ENCODE data around the gene KLHL36. TPM values are rescaled to one million over a fixed set of nuclear protein-coding genes. Genes with fewer than 3 reads are reported as not detected.

KLHL36 gene
- total RNA-seq, 1 experiment from 2014 or later: 36.7 TPM

DNA sequence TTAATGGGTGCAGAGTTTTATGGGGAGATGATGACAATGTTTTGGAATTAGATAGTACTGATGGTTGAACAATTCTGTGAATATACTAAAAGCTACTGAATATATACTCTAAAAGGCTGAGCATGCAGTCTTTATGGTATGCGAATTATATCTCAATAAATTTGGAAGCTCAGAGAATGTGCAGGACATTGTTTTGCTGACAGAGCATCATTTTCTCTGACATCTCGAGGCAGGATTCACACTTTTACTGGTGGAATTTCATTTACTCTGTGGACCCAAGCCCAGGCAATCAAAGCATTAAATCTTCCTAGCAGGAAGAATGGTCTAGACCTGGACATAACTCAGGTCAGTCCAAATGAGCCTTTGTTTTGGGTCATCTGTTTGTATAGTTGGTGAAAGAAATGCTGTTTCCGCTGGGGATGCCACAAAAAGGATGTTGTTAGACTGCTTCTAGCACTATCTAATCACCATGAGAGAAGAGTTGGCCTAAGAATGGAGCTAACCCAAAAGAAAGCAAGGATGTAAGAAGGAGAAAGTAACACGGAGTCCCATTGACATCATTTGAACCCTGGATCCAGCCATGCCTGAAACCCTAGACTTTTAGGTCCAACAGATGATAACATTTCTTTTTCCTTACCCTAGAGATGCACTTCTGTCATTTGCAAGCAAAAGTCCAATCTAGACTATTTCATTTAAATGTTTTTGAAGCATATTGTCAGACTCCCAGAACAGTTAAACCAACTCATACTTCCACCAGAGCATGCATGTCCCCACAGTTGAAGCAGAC lies 32.7 kb downstream of the KLHL36 start:
- no peak overlapping the region for H3K14ac ChIP-seq (ENCODE audit: insufficient read depth, low read length)
- H2BK5ac ChIP-seq (ENCODE audit: insufficient read length, low read length): no peak overlapping the region
- no peak overlapping the region for H3K27ac ChIP-seq (ENCODE audit: insufficient read length, low read depth, low read length)
- H2AK5ac ChIP-seq (ENCODE audit: insufficient read length, low read length): no peak overlapping the region
- H4K20me1 ChIP-seq (ENCODE audit: control insufficient read depth, insufficient read depth, insufficient read length): no peaks in the 10 kb centered on the region
- H3K27ac Mint-ChIP-seq: no peak overlapping the region
- H3K56ac ChIP-seq (ENCODE audit: insufficient read length, low read depth, low read length): no peak overlapping the region
- no peak overlapping the region for H4K8ac ChIP-seq (replicated peaks; ENCODE audit: insufficient read length, low read depth, low read length)
- no peak overlapping the region for H2BK15ac ChIP-seq (ENCODE audit: low read depth, low read length)
- no peaks in the 10 kb centered on the region for H3K9me3 ChIP-seq (ENCODE audit: control insufficient read depth, low read depth, low read length)
- H3K4me1 Mint-ChIP-seq: peaks cover 35 to 44% of the 10 kb centered on the region in 2 experiments
- no peak overlapping the region for H3T11ph ChIP-seq (ENCODE audit: low read length)
- DNase-seq: no peak
- H3K36me3 Mint-ChIP-seq (ENCODE audit: insufficient read depth in 1 of 3, low read depth in 3 of 3): no peaks in the 10 kb centered on the region
- H3K27me3 Mint-ChIP-seq (ENCODE audit: low read depth): peaks cover 33% of the 10 kb centered on the region
- H3K4ac ChIP-seq (ENCODE audit: low read depth, low read length): no peak overlapping the region
- H3K4me1 ChIP-seq (ENCODE audit: insufficient read depth, low read length): peaks cover 8% of the 10 kb centered on the region; the same call in 1 of the 2 replicates
- H3K4me2 ChIP-seq (ENCODE audit: insufficient read depth, insufficient read length, low read length): no peak overlapping the region
- H4K5ac ChIP-seq (ENCODE audit: insufficient read length, low read depth, low read length): no peak overlapping the region
- H2BK20ac ChIP-seq (ENCODE audit: low read depth, low read length, poor library complexity, severe bottlenecking): no peak overlapping the region
- H3K23ac ChIP-seq (ENCODE audit: insufficient read length, low read depth, low read length): no peak overlapping the region
- no peaks in the 10 kb centered on the region for H3K9me3 Mint-ChIP-seq
- no peaks in the 10 kb centered on the region for H3K23me2 ChIP-seq (ENCODE audit: insufficient read length, low read depth, low read length, poor library complexity, severe bottlenecking)
- no peak overlapping the region for H2BK120ac ChIP-seq (ENCODE audit: low read depth, low read length, poor library complexity, severe bottlenecking)
- no peaks in the 10 kb centered on the region for H3K27me3 ChIP-seq (ENCODE audit: insufficient read depth, low read length)
- H2AFZ ChIP-seq (ENCODE audit: low read length): no peak overlapping the region
- no peak overlapping the region for H3K9ac ChIP-seq (ENCODE audit: extremely low read depth, insufficient read length, low read length)
- no peaks in the 10 kb centered on the region for H3K79me1 ChIP-seq (ENCODE audit: insufficient read depth, low read depth, low read length, poor library complexity, severe bottlenecking)
- no peak overlapping the region for H2BK12ac ChIP-seq (ENCODE audit: insufficient read length, low read depth, low read length)
- no CpG with 5 or more reads among the region's 4 CpGs for WGBS (ENCODE audit: extremely low coverage, insufficient read length, low lambda C conversion rate)
- H4K91ac ChIP-seq (ENCODE audit: insufficient read length, low read depth, low read length): no peak overlapping the region
- no peak overlapping the region for H3K18ac ChIP-seq (ENCODE audit: insufficient read length, low read depth, low read length)
- no peaks in the 10 kb centered on the region for H3K79me2 ChIP-seq (ENCODE audit: insufficient read depth, low read length)
- no peak for TF ChIP-seq CTCF (conservative IDR thresholded peaks at IDR 0.05)
- no peak overlapping the region for H3K4me3 Mint-ChIP-seq
